GM21515 (cell line): ENCODE measurements around the gene SLC13A2.
"Not testable (repeated sequence)": the region's sequence is repeated elsewhere in the genome, so short reads cannot be mapped to it uniquely, and the experiment has no call there.

Experiments
- ATAC-seq: cut with Tn5 transposase; IDR thresholded peaks from one replicate; pipeline ENCODE4 v1.9.1; 2021; ENCODE audit not compliant: unreplicated experiment

SLC13A2 gene, protein sequence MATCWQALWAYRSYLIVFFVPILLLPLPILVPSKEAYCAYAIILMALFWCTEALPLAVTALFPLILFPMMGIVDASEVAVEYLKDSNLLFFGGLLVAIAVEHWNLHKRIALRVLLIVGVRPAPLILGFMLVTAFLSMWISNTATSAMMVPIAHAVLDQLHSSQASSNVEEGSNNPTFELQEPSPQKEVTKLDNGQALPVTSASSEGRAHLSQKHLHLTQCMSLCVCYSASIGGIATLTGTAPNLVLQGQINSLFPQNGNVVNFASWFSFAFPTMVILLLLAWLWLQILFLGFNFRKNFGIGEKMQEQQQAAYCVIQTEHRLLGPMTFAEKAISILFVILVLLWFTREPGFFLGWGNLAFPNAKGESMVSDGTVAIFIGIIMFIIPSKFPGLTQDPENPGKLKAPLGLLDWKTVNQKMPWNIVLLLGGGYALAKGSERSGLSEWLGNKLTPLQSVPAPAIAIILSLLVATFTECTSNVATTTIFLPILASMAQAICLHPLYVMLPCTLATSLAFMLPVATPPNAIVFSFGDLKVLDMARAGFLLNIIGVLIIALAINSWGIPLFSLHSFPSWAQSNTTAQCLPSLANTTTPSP

DNA sequence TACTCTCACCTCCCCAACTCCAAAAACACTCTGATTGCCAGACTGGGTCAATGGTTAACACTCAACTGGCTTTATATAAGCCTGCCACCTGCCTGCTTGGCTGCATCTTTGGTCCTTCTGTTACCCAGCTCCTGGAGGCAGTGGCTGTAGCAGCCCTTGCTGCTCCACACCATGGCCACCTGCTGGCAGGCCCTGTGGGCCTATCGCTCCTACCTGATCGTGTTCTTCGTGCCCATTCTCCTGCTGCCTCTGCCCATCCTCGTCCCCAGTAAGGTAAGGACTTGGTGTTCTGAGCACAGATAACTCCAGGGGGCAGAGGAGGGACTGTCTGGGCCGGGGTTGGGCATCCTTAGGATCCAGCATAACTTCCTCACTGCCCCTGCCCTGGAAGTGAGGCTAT, at the start of gene SLC13A2:
Gene SLC13A2, plus strand, starts transcription at position 103 of the 400 bp plus-strand sequence. Its CDS starts 69 bp downstream, at position 172.
- no peak for ATAC-seq

DNA sequence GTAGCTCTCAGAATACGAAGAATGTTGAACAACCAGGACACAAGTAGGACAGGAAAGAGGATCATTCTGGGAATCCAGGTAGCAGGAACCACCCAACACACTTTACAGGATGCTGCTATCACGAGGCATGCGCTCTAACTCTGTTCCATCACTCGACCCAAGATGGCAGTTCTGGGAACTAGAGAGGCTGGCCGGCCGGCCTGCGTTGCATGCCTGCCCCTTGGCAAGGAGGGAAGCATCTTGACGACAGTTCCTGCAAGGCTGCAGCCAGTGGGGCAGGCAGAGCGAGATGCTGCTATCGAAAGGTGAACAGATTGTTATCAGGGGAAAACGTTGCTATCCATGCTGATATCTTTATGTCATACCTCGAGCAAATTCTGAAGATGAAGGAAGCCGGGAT, 48.2 kb upstream of the SLC13A2 start:
- no peak for ATAC-seq

GRCh38 chr17:28426081-28426519, 47.3 kb upstream of the SLC13A2 start:
- ATAC-seq, result no peak

GRCh38 chr17:28427371-28427770, 46.1 kb upstream of the SLC13A2 start:
- ATAC-seq, result no peak

GRCh38 chr17:28427982-28428381, 45.5 kb upstream of the SLC13A2 start:
- not testable (repeated sequence) for ATAC-seq

DNA sequence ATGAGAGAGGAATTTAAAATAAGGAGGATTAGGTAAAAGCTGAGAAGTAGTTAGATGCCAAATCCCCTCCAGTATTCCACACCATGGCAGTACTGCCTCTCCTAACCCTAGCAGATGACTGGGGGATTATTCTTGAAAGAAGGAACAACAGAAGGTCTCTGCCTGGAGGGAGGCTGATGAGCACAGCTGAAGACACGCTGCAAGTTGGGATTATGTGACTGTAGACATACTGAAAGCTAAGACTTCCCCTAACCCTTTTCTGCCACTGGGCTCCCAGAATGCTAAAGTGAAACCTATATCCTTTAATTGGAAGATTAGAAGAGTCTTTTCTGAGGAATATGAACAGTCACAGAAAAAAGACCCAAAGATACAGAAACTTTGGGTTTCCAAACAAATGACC, 39.7 kb upstream of the SLC13A2 start:
- no peak for ATAC-seq

GRCh38 chr17:28434326-28434725, 39.1 kb upstream of the SLC13A2 start:
- ATAC-seq, result not testable (repeated sequence)

GRCh38 chr17:28443901-28444638, 29.4 kb upstream of the SLC13A2 start:
- ATAC-seq, result no peak

DNA sequence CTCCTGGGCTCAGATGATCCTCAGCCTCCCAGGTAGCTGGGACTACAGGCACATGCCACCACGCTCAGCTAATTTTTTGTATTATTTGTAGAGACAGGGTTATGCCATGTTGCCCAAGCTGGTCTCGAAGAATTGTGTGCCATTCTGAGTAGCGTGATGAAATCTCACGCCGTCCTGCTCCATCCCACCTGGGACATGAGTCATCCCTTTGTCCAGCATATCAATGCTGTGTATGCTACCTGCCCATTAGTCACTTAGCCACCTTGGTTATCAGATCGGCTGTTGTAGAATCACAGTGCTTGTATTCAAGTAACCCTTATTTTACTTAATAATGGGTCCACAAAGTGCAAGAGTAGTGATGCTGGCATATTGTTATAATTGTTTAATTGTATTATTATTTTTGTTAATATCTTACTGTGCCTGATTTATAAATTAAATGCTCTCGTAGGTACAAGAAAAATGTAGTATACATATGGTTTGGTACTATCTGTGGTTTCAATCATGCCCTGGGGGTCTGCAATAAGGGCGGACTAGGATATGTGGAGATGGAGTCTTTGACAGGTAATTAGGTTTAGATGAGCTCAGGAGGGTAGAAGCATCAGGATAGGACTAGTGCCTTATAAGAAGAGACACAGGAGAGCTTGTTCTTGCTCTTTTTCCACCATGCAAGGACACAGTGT, 26.6 kb upstream of the SLC13A2 start:
- no peak for ATAC-seq

GRCh38 chr17:28447396-28447760, 26.1 kb upstream of the SLC13A2 start:
- ATAC-seq, result no peak

DNA sequence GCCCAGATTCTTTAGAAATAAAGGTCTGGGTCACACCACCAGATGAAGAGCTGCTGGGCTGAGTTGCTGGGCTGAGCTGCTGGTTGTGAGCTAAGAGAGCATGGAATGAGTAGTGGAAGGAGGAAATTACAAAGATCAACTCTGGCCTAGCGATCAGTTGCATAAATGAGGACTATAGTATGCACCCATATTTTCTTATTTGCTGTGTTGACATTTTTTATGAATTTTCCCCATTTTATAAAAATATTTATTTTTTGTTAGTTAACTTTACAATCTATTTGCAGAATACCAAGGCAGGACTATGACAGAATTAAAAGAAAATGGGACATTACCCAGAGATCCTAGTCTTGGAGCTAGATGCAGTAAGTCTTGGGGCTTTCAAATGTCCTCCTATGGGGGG, 23.6 kb upstream of the SLC13A2 start:
- no peak for ATAC-seq

- ATAC-seq, result no peak
Measured at GRCh38 chr17:28457890-28458289, 15.6 kb upstream of the SLC13A2 start.

DNA sequence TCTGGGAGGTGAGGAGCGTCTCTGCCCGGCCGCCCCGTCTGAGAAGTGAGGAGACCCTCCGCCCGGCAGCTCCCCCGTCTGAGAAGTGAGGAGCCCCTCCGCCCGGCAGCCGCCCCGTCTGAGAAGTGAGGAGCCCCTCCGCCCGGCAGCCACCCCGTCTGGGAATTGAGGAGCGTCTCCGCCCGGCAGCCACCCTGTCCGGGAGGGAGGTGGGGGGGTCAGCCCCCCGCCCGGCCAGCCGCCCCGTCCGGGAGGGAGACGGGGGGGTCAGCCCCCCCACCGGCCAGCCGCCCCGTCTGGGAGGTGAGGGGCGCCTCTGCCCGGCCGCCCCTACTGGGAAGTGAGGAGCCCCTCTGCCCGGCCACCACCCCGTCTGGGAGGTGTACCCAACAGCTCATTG, 14.6 kb upstream of the SLC13A2 start:
- not testable (repeated sequence) for ATAC-seq

DNA sequence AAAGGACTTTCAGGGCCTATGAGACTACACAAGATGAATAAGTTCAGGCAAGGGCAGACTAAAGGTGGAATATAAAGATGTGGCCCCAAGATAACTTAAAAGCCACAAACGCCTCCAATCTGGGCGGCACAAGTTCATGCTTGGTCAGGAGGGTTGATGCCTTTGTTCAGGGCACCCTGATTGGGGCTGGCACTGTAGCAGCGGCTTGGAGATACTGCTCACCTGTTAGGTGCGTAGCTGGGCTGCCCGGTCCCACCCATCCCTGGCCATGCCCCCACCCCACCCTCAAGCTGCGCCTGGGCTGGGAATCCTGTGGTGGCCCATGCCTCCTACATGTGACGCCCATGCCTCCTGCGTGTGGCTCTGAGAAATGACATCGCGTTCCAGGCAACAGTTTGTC, 12.5 kb upstream of the SLC13A2 start:
- no peak for ATAC-seq

- ATAC-seq, result no peak
Measured at GRCh38 chr17:28466001-28466400, 7.4 kb upstream of the SLC13A2 start.

- ATAC-seq, result no peak
Measured at GRCh38 chr17:28466521-28467048, 6.9 kb upstream of the SLC13A2 start.

DNA sequence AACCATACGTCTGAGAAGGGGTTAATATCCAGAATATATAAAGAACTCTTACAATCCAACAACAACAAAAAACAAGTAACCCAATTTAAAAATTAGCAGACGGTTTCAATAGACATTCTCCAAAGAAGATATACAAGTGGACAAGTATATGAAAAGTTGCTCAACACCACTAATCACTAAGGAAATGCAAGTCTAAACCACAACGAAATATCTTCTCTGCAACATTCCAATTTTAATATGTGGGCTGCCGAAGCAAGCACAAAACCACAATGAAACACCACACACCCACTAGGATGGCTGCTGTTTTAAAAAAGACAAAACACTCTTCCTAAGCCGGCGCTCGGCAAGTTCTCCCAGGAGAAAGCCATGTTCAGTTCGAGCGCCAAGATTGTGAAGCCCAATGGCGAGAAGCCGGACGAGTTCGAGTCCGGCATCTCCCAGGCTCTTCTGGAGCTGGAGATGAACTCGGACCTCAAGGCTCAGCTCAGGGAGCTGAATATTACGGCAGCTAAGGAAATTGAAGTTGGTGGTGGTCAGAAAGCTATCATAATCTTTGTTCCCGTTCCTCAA, 5.9 kb upstream of the SLC13A2 start:
- no peak for ATAC-seq

DNA sequence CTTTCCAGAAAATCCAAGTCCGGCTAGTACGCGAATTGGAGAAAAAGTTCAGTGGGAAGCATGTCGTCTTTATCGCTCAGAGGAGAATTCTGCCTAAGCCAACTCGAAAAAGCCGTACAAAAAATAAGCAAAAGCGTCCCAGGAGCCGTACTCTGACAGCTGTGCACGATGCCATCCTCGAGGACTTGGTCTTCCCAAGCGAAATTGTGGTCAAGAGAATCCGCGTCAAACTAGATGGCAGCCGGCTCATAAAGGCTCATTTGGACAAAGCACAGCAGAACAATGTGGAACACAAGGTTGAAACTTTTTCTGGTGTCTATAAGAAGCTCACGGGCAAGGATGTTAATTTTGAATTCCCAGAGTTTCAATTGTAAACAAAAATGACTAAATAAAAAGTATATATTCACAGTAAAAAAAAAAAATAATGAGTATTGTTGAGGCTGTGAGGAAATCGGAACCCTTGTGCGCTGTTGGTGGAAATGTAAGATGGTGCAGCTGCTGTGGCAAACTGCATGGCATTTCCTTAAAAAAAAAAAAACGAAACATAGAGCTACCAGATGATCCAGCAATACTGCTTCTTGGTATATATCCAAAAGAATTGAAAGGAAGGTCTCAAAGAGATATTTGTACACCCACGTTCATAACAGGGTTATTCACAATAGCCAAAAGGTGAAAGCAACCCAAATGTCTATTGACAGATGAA, 5.3 kb upstream of the SLC13A2 start:
- not testable (repeated sequence) for ATAC-seq

DNA sequence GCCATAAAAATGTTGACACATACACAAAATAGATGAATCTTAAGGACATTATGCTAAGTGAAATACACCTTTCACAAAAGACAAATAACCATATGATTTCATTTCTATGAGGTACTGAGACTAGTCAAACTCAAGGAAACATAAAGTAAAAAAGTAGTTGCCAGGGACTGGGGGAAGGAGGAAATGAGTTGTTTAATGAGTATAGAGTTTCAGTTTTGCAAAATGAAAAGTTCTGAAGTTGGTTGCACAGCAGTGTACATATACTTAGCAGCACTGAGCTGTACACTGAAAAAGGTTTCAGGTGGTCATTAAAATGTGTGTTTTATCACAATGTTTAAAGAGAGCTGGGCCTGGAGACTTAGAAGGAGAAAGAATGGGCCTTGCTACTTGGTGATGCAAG, 4.7 kb upstream of the SLC13A2 start:
- ATAC-seq, result no peak

DNA sequence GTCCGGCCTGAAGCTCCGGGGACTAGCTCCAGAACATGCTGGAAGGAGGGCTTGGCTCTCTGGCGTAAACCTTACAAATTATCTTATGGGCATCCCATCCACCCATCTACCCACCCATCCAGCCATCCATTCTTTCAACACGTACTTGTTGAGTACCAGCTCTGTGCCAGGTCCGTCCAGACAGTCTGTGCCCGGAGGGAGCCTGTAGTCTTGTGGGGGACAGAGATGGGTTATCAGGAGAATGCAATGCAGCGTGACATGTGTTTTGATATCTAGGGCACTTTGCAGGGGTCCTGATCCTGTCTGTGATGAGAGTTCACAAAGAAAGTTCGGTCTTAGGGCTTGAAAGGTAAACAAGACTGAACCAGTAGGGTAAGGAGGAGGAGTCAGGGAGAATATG, 4.1 kb upstream of the SLC13A2 start:
- ATAC-seq, result no peak
